Prostate gland (tissue), 2 donors: ENCODE results near the gene GPSM1.

Experiments
- CTCF ChIP-seq, 4 experiments: fragments of 200-600 bp in 2 of 4; fragments of 450-650 bp in 2 of 4; sonication (generic) in 2 of 4; IDR thresholded peaks; 1 replicate in 3 of 4; 2 replicates in 1 of 4; pipeline ENCODE4 v1.5.1; 2016 to 2019; ENCODE audit warnings: antibody characterized with exemption in 4 of 4, mild to moderate bottlenecking in 2 of 4, moderate library complexity in 2 of 4
- POLR2A ChIP-seq: fragments of 450-650 bp; IDR thresholded peaks from one replicate; pipeline ENCODE4 v1.6.1; 2016; ENCODE audit warnings: antibody characterized with exemption, mild to moderate bottlenecking
- POLR2AphosphoS5 ChIP-seq: sonication (generic); formaldehyde crosslinking; IDR thresholded peaks from one replicate; pipeline ENCODE4 v1.6.1; 2017; ENCODE audit warnings: antibody characterized with exemption

DNA sequence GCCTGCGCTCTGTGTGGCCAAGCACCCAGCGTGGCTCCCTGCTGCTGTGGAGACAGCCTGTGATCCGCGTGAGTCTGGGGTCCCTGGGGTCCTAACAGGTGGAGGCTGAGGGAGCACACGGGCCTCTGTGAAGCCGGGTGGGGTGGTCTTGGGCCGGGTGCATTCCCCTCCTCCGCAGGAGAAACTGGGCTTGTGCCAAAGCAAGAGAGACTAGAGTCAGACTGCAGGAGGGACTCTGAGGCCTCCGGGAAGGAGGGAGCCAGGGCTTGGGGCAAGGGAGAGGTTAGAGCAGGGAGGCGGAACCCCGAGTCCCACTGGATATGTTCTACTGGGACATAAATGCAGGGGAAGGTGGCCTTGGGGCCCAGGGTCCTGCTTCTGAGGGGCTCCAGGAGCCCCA is 25.7 kb downstream of the GPSM1 start:
- no peak for TF ChIP-seq POLR2AphosphoS5
- TF ChIP-seq CTCF (IDR thresholded peaks at IDR 0.05) = no peak
- no peak for TF ChIP-seq POLR2A
